Colonic mucosa (tissue), 4 donors: ENCODE data around the gene AK4. TPM values are rescaled to one million over a fixed set of nuclear protein-coding genes. Genes with fewer than 3 reads are reported as not detected.
"Not testable (repeated sequence)": the region's sequence is repeated elsewhere in the genome, so short reads cannot be mapped to it uniquely, and the experiment has no call there.

ENCODE experiments used
- DNase-seq: peaks from one replicate; pipeline ENCODE4 v3.0.0-alpha.2; 2020
- H3K27ac ChIP-seq: fragments of 200-600 bp; one replicate; pipeline ENCODE4 v1.8.0; 2021
- H3K27me3 ChIP-seq: fragments of 200-600 bp; one replicate; pipeline ENCODE4 v1.8.0; 2021
- H3K36me3 ChIP-seq: fragments of 200-600 bp; one replicate; pipeline ENCODE4 v1.8.0; 2021
- H3K4me1 ChIP-seq: fragments of 200-600 bp; one replicate; pipeline ENCODE4 v1.8.0; 2021; ENCODE audit warnings: mild to moderate bottlenecking
- H3K4me3 ChIP-seq: fragments of 200-600 bp; one replicate; pipeline ENCODE4 v1.8.0; 2021
- H3K9ac ChIP-seq, 2 donors: one replicate each; pipeline ENCODE4 v1.7.0; 2013; ENCODE audit warnings: control low read depth in 2 of 2, low read depth in 2 of 2, low read length in 2 of 2
- H3K9me3 ChIP-seq: fragments of 200-600 bp; one replicate; pipeline ENCODE4 v1.8.0; 2021
- intact Hi-C: fragments of 100-400 bp; cut with DNase I; formaldehyde crosslinking; loops from one replicate; pipeline ENCODE4 v1.14.1; 2022
- total RNA-seq, 2 donors: library from RNA; stranded (reverse); fragmentation: NEBNext Ultra II Directional in 1 of 2; extraction: Animal tissue kit (Norgen Biotek cat#: 25700) in 1 of 2; gene quantifications; one replicate each; pipeline ENCODE4 v1.2.1, GENCODE V29; 2021
- TF ChIP-seq, protein P1 (sequence below): fragments of 200-600 bp; IDR thresholded peaks from one replicate; pipeline ENCODE4 v1.8.0; 2022; ENCODE audit warnings: antibody characterized with exemption, mild to moderate bottlenecking
- donor health status: healthy.
- donor health status: DM: no; HTN: no; CAD: no.
- donor health status: DM: no; HTN: no; CAD: no.

AK4 gene
- total RNA-seq, 2 donors from 2014 or later = 60.3 to 112 TPM

DNA sequence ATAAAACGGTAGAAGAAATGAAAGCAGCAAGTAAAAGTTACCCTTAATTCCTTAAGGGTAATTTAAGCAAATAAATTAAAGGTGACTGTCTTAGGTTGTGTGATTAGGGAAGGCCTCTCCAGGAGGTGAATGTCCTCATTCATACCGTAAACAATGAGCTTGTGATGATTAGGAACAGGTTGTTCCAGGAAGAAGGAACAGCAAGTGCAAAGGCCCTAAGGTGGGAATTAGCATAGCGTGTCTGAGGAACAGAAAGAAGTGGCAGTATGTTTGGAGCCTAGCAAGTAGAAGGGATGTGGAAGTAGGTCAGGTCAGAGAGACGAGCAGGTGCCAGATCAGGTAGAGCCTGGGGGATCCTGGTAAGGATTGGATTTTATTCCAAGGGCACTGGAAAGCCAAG lies 5.6 kb downstream of the AK4 start:
- intact Hi-C loops = no loop called here
- no peak for DNase-seq
- Histone ChIP-seq H3K36me3 (no peaks in the 10 kb centered on the region), H3K4me1 (peaks cover 4% of the 10 kb centered on the region), H3K27ac (no peak overlapping the region), H3K4me3 (no peak overlapping the region), H3K9ac (no peak overlapping the region), H3K27me3 (no peaks in the 10 kb centered on the region), H3K9me3 (no peaks in the 10 kb centered on the region)
- TF ChIP-seq, protein P1, sequence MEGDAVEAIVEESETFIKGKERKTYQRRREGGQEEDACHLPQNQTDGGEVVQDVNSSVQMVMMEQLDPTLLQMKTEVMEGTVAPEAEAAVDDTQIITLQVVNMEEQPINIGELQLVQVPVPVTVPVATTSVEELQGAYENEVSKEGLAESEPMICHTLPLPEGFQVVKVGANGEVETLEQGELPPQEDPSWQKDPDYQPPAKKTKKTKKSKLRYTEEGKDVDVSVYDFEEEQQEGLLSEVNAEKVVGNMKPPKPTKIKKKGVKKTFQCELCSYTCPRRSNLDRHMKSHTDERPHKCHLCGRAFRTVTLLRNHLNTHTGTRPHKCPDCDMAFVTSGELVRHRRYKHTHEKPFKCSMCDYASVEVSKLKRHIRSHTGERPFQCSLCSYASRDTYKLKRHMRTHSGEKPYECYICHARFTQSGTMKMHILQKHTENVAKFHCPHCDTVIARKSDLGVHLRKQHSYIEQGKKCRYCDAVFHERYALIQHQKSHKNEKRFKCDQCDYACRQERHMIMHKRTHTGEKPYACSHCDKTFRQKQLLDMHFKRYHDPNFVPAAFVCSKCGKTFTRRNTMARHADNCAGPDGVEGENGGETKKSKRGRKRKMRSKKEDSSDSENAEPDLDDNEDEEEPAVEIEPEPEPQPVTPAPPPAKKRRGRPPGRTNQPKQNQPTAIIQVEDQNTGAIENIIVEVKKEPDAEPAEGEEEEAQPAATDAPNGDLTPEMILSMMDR = no peak

DNA sequence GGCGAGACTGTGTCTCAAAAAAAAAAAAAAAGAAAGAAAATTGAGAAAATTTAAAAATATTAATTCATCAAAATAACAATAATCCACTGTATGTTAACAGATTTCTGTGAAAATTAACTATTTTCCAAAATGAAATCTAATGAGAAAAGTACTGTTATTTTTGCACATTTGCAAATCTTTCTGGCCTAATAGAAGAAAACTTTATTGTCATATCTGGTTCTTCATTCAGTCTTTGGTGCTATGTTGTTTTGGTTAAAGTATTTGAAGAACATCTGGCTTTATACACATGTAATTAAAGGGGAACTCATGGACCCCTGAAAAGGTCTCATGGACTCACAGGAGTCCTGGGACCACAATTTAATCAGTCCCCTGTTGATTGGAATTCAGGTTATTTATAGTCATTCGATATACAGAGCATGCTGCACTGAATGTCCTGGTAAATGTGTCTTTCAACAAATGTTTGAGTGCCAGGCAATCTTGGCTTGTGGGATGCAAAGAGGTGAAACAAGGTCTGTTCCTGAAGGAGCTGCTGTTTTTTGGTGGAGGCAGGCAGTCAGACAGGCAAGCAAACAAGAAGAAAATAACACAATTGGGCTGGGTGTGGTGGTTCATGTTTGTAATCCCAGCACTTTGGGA lies 9.0 kb downstream of the AK4 start:
- H3K27ac ChIP-seq = no peak overlapping the region
- H3K27me3 ChIP-seq = no peaks in the 10 kb centered on the region
- intact Hi-C loops = no loop called here
- H3K4me3 ChIP-seq = no peak overlapping the region
- H3K9me3 ChIP-seq = no peaks in the 10 kb centered on the region
- H3K36me3 ChIP-seq = no peaks in the 10 kb centered on the region
- no peak overlapping the region for H3K9ac ChIP-seq
- no peak for DNase-seq
- peaks cover 9% of the 10 kb centered on the region for H3K4me1 ChIP-seq
- TF ChIP-seq, protein P1 = no peak

DNA sequence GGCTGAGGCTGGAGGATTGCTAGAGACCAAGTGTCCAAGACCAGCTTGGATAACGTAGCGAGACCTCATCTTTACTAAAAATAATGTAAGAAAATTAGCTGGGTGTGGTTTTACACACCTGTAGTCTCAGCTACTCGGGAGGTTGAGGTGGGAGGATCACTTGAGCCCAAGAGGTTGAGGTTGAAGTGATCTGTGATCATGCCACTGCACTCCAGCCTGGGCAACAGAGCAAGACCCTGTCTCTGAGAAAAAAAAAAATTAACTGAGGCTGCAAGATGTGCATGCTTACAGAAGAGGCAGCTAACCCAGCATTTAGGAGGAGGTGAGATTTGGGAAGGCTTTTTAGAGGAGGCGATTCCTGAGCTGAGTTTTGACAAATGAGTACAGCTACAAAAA lies 9.5 kb downstream of the AK4 start:
- H3K27me3 ChIP-seq = no peaks in the 10 kb centered on the region
- H3K9me3 ChIP-seq = no peaks in the 10 kb centered on the region
- H3K9ac ChIP-seq = no peak overlapping the region
- intact Hi-C loops = no loop called here
- DNase-seq = no peak
- H3K36me3 ChIP-seq = no peaks in the 10 kb centered on the region
- H3K4me3 ChIP-seq = no peak overlapping the region
- TF ChIP-seq, protein P1 = no peak
- no peak overlapping the region for H3K27ac ChIP-seq
- H3K4me1 ChIP-seq = peaks cover 9% of the 10 kb centered on the region

DNA sequence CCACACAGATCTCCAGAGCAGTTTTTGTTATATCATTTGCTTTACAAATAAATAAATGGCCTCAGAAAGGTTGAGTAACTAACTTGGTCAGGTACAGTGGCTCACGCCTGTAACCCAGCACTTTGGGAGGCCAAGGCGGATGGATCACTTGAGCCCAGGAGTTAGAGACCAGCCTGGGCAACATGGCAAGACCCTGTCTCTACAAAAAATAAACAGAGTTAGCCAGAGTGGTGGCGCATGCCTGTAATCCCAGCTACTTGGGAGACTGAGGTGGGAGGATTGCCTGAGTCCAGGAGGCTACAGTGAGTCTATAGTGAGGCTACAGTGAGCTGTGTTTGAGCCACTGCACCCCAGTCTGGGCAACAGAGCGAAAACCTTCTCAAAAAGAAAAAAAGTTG lies 11.3 kb downstream of the AK4 start:
- H3K9ac ChIP-seq, DNase-seq, H3K27me3 ChIP-seq, H3K27ac ChIP-seq, H3K4me3 ChIP-seq, intact Hi-C loops, H3K36me3 ChIP-seq, H3K9me3 ChIP-seq, H3K4me1 ChIP-seq: not testable (repeated sequence)

DNA sequence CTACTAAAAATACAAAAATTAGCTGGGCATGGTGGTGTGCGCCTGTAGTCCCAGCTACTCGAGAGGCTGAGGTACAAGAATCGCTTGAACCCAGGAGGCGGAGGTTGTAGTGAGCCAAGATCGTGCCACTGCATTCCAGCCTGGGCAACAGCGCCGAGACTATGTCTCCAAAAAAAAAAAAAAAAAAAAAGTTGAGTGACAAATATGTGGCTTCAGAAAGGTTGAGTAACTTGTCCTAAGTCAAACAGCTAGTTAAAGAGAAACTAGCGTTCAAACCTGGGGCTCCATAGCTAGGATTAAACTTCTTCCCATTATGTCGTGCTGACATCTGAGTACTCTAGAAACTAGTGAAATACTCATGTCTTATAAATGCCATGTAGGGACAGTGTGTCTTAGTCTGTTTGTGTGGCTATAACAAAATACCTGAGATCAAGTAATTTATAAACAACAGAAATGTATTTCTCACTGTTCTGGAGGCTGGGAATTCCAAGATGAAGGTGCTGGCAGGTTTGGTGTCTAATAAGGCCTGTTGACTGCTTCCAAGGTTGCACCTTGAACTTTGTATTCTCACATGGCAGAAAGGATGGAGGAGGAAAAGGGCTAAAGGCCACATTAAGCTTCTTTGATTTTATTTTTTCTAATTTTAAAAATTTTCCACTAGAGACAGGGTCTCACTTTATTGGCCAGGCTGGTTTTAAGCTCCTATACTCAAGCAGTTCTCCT lies 12.0 kb downstream of the AK4 start:
- H3K27ac ChIP-seq = no peak overlapping the region
- H3K27me3 ChIP-seq = no peaks in the 10 kb centered on the region
- TF ChIP-seq, protein P1 = no peak
- intact Hi-C loops = no loop called here
- H3K4me1 ChIP-seq = peaks cover 5% of the 10 kb centered on the region
- no peak for DNase-seq
- H3K9ac ChIP-seq = no peak overlapping the region
- no peaks in the 10 kb centered on the region for H3K36me3 ChIP-seq
- H3K4me3 ChIP-seq = no peak overlapping the region
- H3K9me3 ChIP-seq = no peaks in the 10 kb centered on the region

DNA sequence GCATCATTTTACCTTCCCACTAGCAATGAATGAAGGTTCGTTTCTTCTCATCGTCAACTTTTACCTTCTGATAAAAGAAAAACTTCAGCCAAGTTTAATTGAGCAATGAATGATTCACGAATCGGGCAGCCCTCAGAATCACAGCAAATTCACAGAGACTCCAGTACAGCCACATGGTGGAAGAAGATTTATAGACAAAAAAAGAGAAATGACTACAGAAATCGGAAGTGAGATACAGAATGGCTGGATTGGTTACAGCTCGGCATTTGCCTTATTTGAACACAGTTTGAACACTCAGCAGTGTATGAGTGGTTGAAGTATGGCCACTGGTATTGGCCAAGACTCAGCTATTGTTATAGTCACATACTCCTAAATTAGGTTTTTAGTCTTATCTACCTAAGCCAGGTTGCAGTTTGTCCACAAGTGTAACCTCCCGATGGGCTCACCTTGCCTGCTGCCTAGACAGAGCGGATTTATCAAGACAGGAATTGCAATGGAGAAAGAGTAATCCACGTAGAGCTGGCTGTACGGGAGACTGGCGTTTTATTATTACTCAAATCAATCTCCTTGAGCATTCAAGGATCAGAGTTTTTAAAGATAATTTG lies 15.3 kb downstream of the AK4 start:
- H3K27me3 ChIP-seq = no peaks in the 10 kb centered on the region
- peaks cover 5% of the 10 kb centered on the region for H3K4me1 ChIP-seq
- TF ChIP-seq, protein P1 = no peak
- no peaks in the 10 kb centered on the region for H3K9me3 ChIP-seq
- H3K9ac ChIP-seq = no peak overlapping the region
- no peaks in the 10 kb centered on the region for H3K36me3 ChIP-seq
- no peak overlapping the region for H3K27ac ChIP-seq
- intact Hi-C loops = no loop called here
- DNase-seq = no peak
- H3K4me3 ChIP-seq = no peak overlapping the region

DNA sequence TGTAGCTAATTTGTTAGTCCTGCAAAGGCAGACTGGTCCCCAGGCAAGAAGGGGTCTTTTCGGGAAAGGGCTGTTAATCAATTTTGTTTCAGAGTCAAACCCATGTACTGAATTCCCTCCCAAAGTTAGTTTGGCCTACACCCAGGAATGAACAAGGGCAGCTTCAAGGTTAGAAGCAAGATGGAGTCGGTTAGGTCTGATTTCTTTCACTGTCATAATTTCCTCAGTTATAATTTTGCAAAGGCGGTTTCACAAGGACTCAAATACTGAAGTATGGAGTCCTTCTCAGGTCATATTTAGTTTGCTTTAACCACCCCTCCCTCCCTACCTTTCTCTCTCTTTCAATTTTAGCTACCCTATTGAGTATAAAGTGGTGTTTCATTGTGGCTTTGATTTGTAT lies 16.1 kb downstream of the AK4 start:
- H3K27ac ChIP-seq, H3K9ac ChIP-seq, H3K27me3 ChIP-seq, DNase-seq, H3K4me1 ChIP-seq, intact Hi-C loops, H3K4me3 ChIP-seq, H3K36me3 ChIP-seq, H3K9me3 ChIP-seq: not testable (repeated sequence)
